ENCODE results near the gene INMT.

Gene INMT

GRCh38 chr7:30751696-30752273 lies at the start of gene INMT:
Gene INMT (plus strand): TSS chr7:30752135. CDS start chr7:30752151, 16 bp downstream.
- TF ChIP-seq, protein P1, sequence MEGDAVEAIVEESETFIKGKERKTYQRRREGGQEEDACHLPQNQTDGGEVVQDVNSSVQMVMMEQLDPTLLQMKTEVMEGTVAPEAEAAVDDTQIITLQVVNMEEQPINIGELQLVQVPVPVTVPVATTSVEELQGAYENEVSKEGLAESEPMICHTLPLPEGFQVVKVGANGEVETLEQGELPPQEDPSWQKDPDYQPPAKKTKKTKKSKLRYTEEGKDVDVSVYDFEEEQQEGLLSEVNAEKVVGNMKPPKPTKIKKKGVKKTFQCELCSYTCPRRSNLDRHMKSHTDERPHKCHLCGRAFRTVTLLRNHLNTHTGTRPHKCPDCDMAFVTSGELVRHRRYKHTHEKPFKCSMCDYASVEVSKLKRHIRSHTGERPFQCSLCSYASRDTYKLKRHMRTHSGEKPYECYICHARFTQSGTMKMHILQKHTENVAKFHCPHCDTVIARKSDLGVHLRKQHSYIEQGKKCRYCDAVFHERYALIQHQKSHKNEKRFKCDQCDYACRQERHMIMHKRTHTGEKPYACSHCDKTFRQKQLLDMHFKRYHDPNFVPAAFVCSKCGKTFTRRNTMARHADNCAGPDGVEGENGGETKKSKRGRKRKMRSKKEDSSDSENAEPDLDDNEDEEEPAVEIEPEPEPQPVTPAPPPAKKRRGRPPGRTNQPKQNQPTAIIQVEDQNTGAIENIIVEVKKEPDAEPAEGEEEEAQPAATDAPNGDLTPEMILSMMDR (IDR thresholded peaks at IDR 0.05; ENCODE audit: low read depth, low read length): no peak
- DNase-seq (ENCODE audit: low read depth in 2 of 2): peak in 1 of 2 donors; percentile 87
- H3K4me3 ChIP-seq (replicated peaks in 1 of 2; ENCODE audit: low read depth in 2 of 2, low read length in 2 of 2): peak within 1 kb of the TSS in 1 of 2 donors; percentile 67

GRCh38 chr7:30702200-30702599 lies 49.7 kb upstream of the INMT start:
- peak in 1 of 2 donors; percentile 25 for DNase-seq (ENCODE audit: low read depth in 2 of 2)
- TF ChIP-seq, protein P1 (IDR thresholded peaks at IDR 0.05; ENCODE audit: low read depth, low read length): peak; percentile 15
- H3K4me3 ChIP-seq (replicated peaks in 1 of 2; ENCODE audit: low read depth in 2 of 2, low read length in 2 of 2): no peak overlapping the region

GRCh38 chr7:30703756-30704155 lies 48.2 kb upstream of the INMT start:
- H3K4me3 ChIP-seq (replicated peaks in 1 of 2; ENCODE audit: low read depth in 2 of 2, low read length in 2 of 2): no peak overlapping the region
- peak in 1 of 2 donors; percentile 18 for DNase-seq (ENCODE audit: low read depth in 2 of 2)
- TF ChIP-seq, protein P1 (IDR thresholded peaks at IDR 0.05; ENCODE audit: low read depth, low read length): no peak

DNA sequence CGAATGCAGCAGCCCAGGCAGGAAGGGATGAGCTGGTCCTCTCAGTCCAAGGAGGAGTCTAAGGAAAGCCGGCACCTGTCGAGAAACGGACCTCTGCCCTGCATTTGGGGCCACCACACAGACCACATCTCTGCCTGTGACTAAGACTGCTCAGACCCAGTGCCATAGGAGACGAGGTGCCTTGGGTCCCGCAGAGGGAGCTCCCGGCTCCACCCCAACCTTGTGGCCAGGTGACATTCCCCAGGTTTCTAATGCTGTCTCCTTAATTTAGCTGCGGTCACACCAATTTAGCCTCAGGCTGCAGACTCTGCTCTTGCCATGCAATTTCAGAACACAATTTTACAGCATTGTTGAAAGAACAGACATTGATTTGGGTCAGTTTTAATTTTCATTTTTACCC lies 46.9 kb upstream of the INMT start:
- TF ChIP-seq, protein P1 (IDR thresholded peaks at IDR 0.05; ENCODE audit: low read depth, low read length): no peak
- H3K4me3 ChIP-seq (replicated peaks in 1 of 2; ENCODE audit: low read depth in 2 of 2, low read length in 2 of 2): no peak overlapping the region
- no peak for DNase-seq (ENCODE audit: low read depth in 2 of 2)

DNA sequence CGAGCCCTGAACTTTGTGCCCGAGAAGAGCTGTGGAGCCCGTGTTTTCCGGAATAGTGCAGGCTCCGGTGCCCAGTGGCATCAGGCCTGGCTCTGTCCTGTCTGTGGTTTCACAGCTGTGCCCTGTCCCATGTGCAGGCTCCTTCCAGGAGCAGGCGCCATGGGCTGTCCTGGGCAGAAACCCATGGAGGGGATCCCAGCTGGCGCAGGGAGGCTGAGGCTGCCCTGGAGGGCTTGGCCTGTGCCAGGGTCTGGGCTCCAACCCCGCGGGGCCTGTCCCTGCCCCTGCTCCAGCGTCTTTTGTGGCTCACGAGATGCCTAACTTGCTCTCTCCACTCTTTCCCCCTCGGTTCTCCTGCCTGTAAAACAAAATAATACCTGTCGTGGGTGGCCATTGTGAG lies 46.3 kb upstream of the INMT start:
- no peak overlapping the region for H3K4me3 ChIP-seq (replicated peaks in 1 of 2; ENCODE audit: low read depth in 2 of 2, low read length in 2 of 2)
- TF ChIP-seq, protein P1 (IDR thresholded peaks at IDR 0.05; ENCODE audit: low read depth, low read length): no peak
- no peak for DNase-seq (ENCODE audit: low read depth in 2 of 2)

DNA sequence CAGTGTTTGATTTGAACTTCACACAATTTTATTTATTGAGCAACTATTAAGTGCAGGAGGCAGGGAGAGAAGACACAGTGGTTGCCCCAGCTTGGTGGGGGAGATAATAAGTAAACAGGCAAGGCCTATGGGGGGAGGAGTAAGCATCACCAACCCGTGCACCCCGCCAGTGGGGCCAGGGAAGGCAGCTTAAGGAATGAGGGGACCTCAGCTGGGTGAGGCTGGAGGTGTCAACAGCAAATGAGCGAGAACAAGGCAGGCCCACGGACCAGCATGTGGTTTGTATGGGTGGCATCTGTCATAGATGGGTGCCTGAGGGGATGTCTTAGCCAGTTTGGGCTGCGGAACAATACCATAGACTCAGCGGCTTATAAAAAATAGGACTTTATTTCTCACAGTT lies 45.6 kb upstream of the INMT start:
- no peak overlapping the region for H3K4me3 ChIP-seq (replicated peaks in 1 of 2; ENCODE audit: low read depth in 2 of 2, low read length in 2 of 2)
- TF ChIP-seq, protein P1 (IDR thresholded peaks at IDR 0.05; ENCODE audit: low read depth, low read length): no peak
- no peak for DNase-seq (ENCODE audit: low read depth in 2 of 2)

DNA sequence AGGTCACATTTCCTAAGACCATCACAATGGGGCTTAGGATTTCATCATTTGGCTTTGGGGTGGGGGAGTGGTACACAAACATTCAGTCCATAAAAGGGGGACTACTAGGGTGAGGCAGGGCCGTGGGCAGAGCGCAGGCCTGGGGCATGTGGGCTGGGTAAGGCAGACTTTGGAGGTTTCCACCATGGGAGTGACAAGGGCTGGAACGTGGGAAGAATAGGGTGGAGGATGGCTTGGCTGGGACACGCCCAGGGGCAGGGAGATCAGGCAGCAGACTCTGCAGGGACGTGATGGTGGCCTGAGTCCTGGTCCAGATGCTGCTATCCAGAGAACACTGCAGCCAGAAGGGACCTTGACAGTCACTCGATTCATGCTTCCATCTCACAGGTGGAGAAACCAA lies 45.0 kb upstream of the INMT start:
- H3K4me3 ChIP-seq (replicated peaks in 1 of 2; ENCODE audit: low read depth in 2 of 2, low read length in 2 of 2): no peak overlapping the region
- TF ChIP-seq, protein P1 (IDR thresholded peaks at IDR 0.05; ENCODE audit: low read depth, low read length): no peak
- no peak for DNase-seq (ENCODE audit: low read depth in 2 of 2)

Data from cardiac fibroblast (primary cell).